HCT116 (cell line): Measurements from ENCODE around the gene ALKBH6. TPM values are rescaled to one million over a fixed set of nuclear protein-coding genes. Genes with fewer than 3 reads are reported as not detected.

Experiments used
- ATAC-seq: fragments of 200-7000 bp; cut with Tn5 transposase; 2 replicates; pipeline ENCODE4 v1.9.1; 2020; ENCODE audit warnings: mild to moderate bottlenecking, moderate library complexity
- BruUV-seq: library from RNA; stranded (reverse); fragments of 400-500 nt; replicated peaks from 2 replicates; lab custom pipeline; 2021; lab: Mats Ljungman, UMichigan
- CTCF ChIA-PET: fragments of 300-600 bp; sonication (Branson Sonifier 250); formaldehyde crosslinking; loops from one replicate; lab custom pipeline; 2021; ENCODE audit warnings: antibody characterized with exemption; lab: Charles Lee
- POLR2A ChIA-PET: fragments of 300-600, 350-600 bp; sonication (Branson Sonifier 250); formaldehyde crosslinking; loops from one replicate; lab custom pipeline; 2021; ENCODE audit warnings: antibody characterized with exemption; lab: Charles Lee
- RAD21 ChIA-PET, 2 experiments: fragments of 300-600 bp; sonication (Branson Sonifier 250); formaldehyde crosslinking; loops; one replicate each; lab custom pipeline; 2023; ENCODE audit warnings: low total read pairs in 2 of 2; ENCODE audit not compliant: uncharacterized antibody in 2 of 2, unreplicated experiment in 2 of 2, low non-redundant PET in 1 of 2; lab: Charles Lee
- DNase-seq: peaks from one replicate; pipeline ENCODE4 v3.0.0-alpha.2; 2010; ENCODE audit warnings: low read depth, low spot score
- H2AFZ ChIP-seq: fragments of 200-600 bp; shearing (Covaris generic), sonication (generic); 2 replicates; pipeline ENCODE4 v1.6.1; 2017; ENCODE audit warnings: low read depth, mixed run types, mixed read lengths, antibody characterized with exemption, low read length; ENCODE audit not compliant: poor library complexity, severe bottlenecking
- H3K27ac ChIP-seq: 2 replicates; pipeline ENCODE4 v1.5.1; 2012; ENCODE audit warnings: low read depth, low read length
- H3K27me3 ChIP-seq: fragments of 200-600 bp; sonication (generic); 2 replicates; pipeline ENCODE4 v1.6.1; 2016; ENCODE audit warnings: mixed run types, low read length, mixed read lengths; ENCODE audit not compliant: insufficient read depth
- H3K36me3 ChIP-seq, 2 experiments: fragments of 200-500 bp in 1 of 2; fragments of 200-600 bp in 1 of 2; sonication (Bioruptor generic) in 1 of 2; sonication (generic) in 1 of 2; 2 replicates each; pipeline versions ENCODE4 v1.5.1 to v1.6.1; 2014 to 2016; ENCODE audit warnings: low read length in 2 of 2, inconsistent platforms in 1 of 2, mixed read lengths in 1 of 2, mixed run types in 1 of 2; ENCODE audit not compliant: insufficient read depth in 2 of 2, control insufficient read depth in 1 of 2
- H3K4me1 ChIP-seq, 2 experiments: fragments of 200-600 bp in 1 of 2; sonication (generic) in 1 of 2; 2 replicates each; pipeline versions ENCODE4 v1.5.1 to v1.6.1; 2012 to 2017; ENCODE audit warnings: low read length in 2 of 2, inconsistent platforms in 1 of 2, mild to moderate bottlenecking in 1 of 2, mixed read lengths in 1 of 2, mixed run types in 1 of 2, moderate library complexity in 1 of 2; ENCODE audit not compliant: insufficient read depth in 2 of 2, control insufficient read depth in 1 of 2
- H3K4me2 ChIP-seq: fragments of 200-600 bp; sonication (generic); 2 replicates; pipeline ENCODE4 v1.6.1; 2017; ENCODE audit warnings: mixed run types, low read length, mixed read lengths
- H3K4me3 ChIP-seq, 2 experiments: fragments of 200-600 bp in 1 of 2; sonication (generic) in 1 of 2; replicated peaks in 1 of 2; 2 replicates each; pipeline ENCODE4 v1.5.1; 2011 to 2016; ENCODE audit warnings: low read length in 2 of 2, control low read depth in 1 of 2, low read depth in 1 of 2, mild to moderate bottlenecking in 1 of 2, mixed read lengths in 1 of 2, mixed run types in 1 of 2
- H3K79me2 ChIP-seq: fragments of 200-600 bp; sonication (generic); 2 replicates; pipeline ENCODE4 v1.6.1; 2017; ENCODE audit warnings: mild to moderate bottlenecking, mixed run types, low read length, moderate library complexity, mixed read lengths; ENCODE audit not compliant: insufficient read depth
- H3K9ac ChIP-seq: fragments of 200-600 bp; sonication (generic); 2 replicates; pipeline ENCODE4 v1.6.1; 2016; ENCODE audit warnings: low read length, mixed read lengths
- H3K9me2 ChIP-seq: fragments of 200-600 bp; sonication (generic), shearing (Covaris generic); 2 replicates; pipeline ENCODE4 v1.6.1; 2017; ENCODE audit warnings: mixed run types, mild to moderate bottlenecking, moderate library complexity; ENCODE audit not compliant: insufficient read depth
- H3K9me3 ChIP-seq, 2 experiments: fragments of 200-500 bp in 1 of 2; fragments of 200-600 bp in 1 of 2; sonication (Bioruptor generic) in 1 of 2; sonication (generic) in 1 of 2; 2 replicates each; pipeline ENCODE4 v1.6.1; 2014 to 2017; ENCODE audit warnings: low read length in 2 of 2, mixed read lengths in 2 of 2, inconsistent platforms in 1 of 2, low read depth in 1 of 2, mild to moderate bottlenecking in 1 of 2, mixed run types in 1 of 2, moderate library complexity in 1 of 2; ENCODE audit not compliant: control insufficient read depth in 1 of 2, insufficient read depth in 1 of 2
- H4K20me1 ChIP-seq: fragments of 200-600 bp; sonication (generic), shearing (Covaris generic); 2 replicates; pipeline ENCODE4 v1.6.1; 2017; ENCODE audit warnings: mixed run types, mild to moderate bottlenecking, moderate library complexity; ENCODE audit not compliant: insufficient read depth
- ATF3 ChIP-seq: IDR thresholded peaks from 2 replicates; pipeline ENCODE4 v1.6.1; 2012
- CTCF ChIP-seq, 3 experiments: fragments of 200-600 bp in 1 of 3; sonication (generic) in 1 of 3; IDR thresholded peaks in 2 of 3; conservative IDR thresholded peaks in 1 of 3; 2 replicates each; pipeline ENCODE4 v1.5.1; 2012 to 2017; ENCODE audit warnings: low read depth in 2 of 3, low read length in 2 of 3, antibody characterized with exemption in 1 of 3, borderline replicate concordance in 1 of 3, control low read depth in 1 of 3, mild to moderate bottlenecking in 1 of 3, mixed read lengths in 1 of 3, mixed run types in 1 of 3, moderate library complexity in 1 of 3; ENCODE audit not compliant: insufficient read depth in 1 of 3
- JUND ChIP-seq: IDR thresholded peaks from 2 replicates; pipeline ENCODE4 v1.6.1; 2012
- YY1 ChIP-seq: IDR thresholded peaks from 2 replicates; pipeline ENCODE4 v1.6.1; 2011; ENCODE audit warnings: low read length, low read depth, moderate library complexity, mild to moderate bottlenecking; ENCODE audit not compliant: insufficient replicate concordance; ENCODE audit errors: extremely low read depth
- ZBTB33 ChIP-seq: IDR thresholded peaks from 2 replicates; pipeline ENCODE4 v1.6.1; 2011; ENCODE audit warnings: mild to moderate bottlenecking, low read length, moderate library complexity; ENCODE audit not compliant: insufficient replicate concordance; ENCODE audit errors: extremely low read depth
- intact Hi-C: fragments of 100-400 bp; cut with micrococcal nuclease; formaldehyde crosslinking; loops from 2 replicates; pipeline ENCODE4 v1.10.0; 2022
- total RNA-seq: library from RNA; stranded (reverse); gene quantifications from one replicate; pipeline ENCODE4 v1.2.1, GENCODE V29; 2021; ENCODE audit not compliant: unreplicated experiment

Gene ALKBH6
- total RNA-seq, 1 experiment from 2014 or later: 28.6 TPM

- CTCF ChIA-PET: interaction anchor here (0.9 to 1.0 kb wide), 2 partner anchors 57 to 69 kb away, joined by 3 read pairs; partner anchors contain the start of genes POLR2I and TBCB
- RAD21 ChIA-PET: no interaction called here
- no peak for ATAC-seq
- Histone ChIP-seq H3K79me2 (peaks cover 33% of the 10 kb centered on the region), H4K20me1 (no peaks in the 10 kb centered on the region), H3K4me1 (peaks cover 11 to 25% of the 10 kb centered on the region in 2 experiments), H2AFZ (no peak overlapping the region), H3K36me3 (peaks cover 11 to 18% of the 10 kb centered on the region in 2 experiments; a peak in 3 of 4 replicates), H3K27ac (no peak overlapping the region), H3K9me2 (no peaks in the 10 kb centered on the region), H3K9ac (no peak overlapping the region), H3K4me3 (no peak overlapping the region), H3K4me2 (no peak overlapping the region), H3K9me3 (no peaks in the 10 kb centered on the region)
- intact Hi-C loops: loop anchor here (10.0 kb wide), 1 partner anchor 174 kb away; no protein-coding TSS in a partner anchor
- DNase-seq: no peak
- BruUV-seq: no TSS peak
- POLR2A ChIA-PET: no interaction called here
- no peak for TF ChIP-seq CTCF (IDR thresholded peaks at IDR 0.05 in 2 of 3, conservative IDR thresholded peaks at IDR 0.05 in 1 of 3; ENCODE audit: borderline replicate concordance in 1 of 3, insufficient read depth in 1 of 3, low read depth in 2 of 3, low read length in 2 of 3)
- TF ChIP-seq ZBTB33: no peak
- no peak for TF ChIP-seq JUND
- TF ChIP-seq YY1: no peak
- no peak for TF ChIP-seq ATF3
- TF ChIP-seq, all 23 proteins: peak for 0
- H3K27me3 ChIP-seq: no peaks in the 10 kb centered on the region
Observed at GRCh38 chr19:36058481-36059179, 44.6 kb upstream of the ALKBH6 start.
